IPS DF 4.7 (cell line): ENCODE measurements around the gene TMEM178B.

Experiments used
- DNase-seq: peaks from one replicate; pipeline ENCODE4 v3.0.0-alpha.2; 2013; ENCODE audit warnings: low spot score; ENCODE audit errors: extremely low read depth

The TMEM178B gene

GRCh38 chr7:141515941-141516340 lies 442.1 kb downstream of the TMEM178B start:
- DNase-seq = no peak

GRCh38 chr7:141519623-141520022 lies 445.8 kb downstream of the TMEM178B start:
- DNase-seq = no peak

- DNase-seq = no peak
Observed at GRCh38 chr7:141522657-141523342, 448.9 kb downstream of the TMEM178B start.

- DNase-seq = no peak
Observed at GRCh38 chr7:141525973-141526514, 452.2 kb downstream of the TMEM178B start.

- DNase-seq = no peak
Observed at GRCh38 chr7:141527076-141527475, 453.2 kb downstream of the TMEM178B start.

- DNase-seq = no peak
Observed at GRCh38 chr7:141528399-141528798, 454.5 kb downstream of the TMEM178B start.
